Neural cell (in vitro differentiated cells): ENCODE data around the gene RASD1.

ENCODE experiments used
- CTCF ChIP-seq: fragments of 450-650 bp; IDR thresholded peaks from 2 replicates; pipeline ENCODE4 v1.5.1; 2014; ENCODE audit warnings: antibody characterized with exemption, mild to moderate bottlenecking, moderate library complexity; ENCODE audit not compliant: poor library complexity, severe bottlenecking
- EP300 ChIP-seq: fragments of 450-650 bp; conservative IDR thresholded peaks from 2 replicates; pipeline ENCODE4 v1.6.1; 2014; ENCODE audit warnings: antibody characterized with exemption, mild to moderate bottlenecking, moderate library complexity; ENCODE audit not compliant: poor library complexity, severe bottlenecking
- EZH2 ChIP-seq: fragments of 200-600, 300-800 bp; shearing (Covaris generic), sonication (generic); IDR thresholded peaks from 2 replicates; pipeline ENCODE4 v1.6.1; 2014; ENCODE audit warnings: antibody characterized with exemption, low read length, borderline replicate concordance, mild to moderate bottlenecking; ENCODE audit not compliant: insufficient read depth, poor library complexity, severe bottlenecking

- TF ChIP-seq CTCF, result no peak
- no peak for TF ChIP-seq EP300
- TF ChIP-seq EZH2, result no peak
Observed at GRCh38 chr17:17500999-17501605, 4.9 kb upstream of the RASD1 start.
